CD1c-positive myeloid dendritic cell (primary cell): ENCODE results near the gene FEN1.

ENCODE experiments used
- DNase-seq: peaks from one replicate; pipeline ENCODE4 v3.0.0-alpha.2; 2016; ENCODE audit errors: extremely low spot score

Gene FEN1

GRCh38 chr11:61841636-61842527 is 49.2 kb downstream of the FEN1 start:
- DNase-seq: no peak

- no peak for DNase-seq
These were observed 49.8 kb downstream of the FEN1 start for GRCh38 chr11:61842528-61842820.

- DNase-seq: no peak
These were observed 52.3 kb downstream of the FEN1 start for GRCh38 chr11:61844909-61845565.

GRCh38 chr11:61846362-61847020 is 53.8 kb downstream of the FEN1 start:
- no peak for DNase-seq
